Measurements from ENCODE around the gene GPATCH1.

GPATCH1 gene

DNA sequence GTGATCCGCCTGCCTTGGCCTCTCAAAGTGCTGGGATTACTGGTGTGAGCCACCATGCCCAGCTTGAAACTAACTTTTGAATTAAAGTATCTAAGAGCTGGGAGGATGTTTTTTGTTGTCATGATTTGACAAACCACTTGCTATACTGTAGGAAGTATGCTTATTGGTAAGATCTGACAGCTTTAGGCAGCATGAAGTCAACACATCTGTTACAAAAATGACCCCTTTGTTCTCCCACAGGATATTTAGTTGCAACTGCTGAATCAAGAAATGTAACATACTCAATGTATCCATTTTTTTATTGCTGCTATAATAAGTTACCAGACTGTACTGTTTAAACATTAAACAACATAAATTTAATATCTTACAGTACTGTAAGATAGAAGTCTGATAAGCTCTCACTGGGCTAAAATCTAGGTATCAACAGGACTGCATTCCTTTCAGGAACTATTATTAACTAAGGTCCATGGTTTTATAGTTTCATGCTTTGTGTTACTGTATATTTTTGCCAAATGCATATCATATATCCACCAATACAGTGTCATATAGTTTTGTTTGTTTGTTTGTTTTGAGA is 90.3 kb downstream of the GPATCH1 start:
- no peak for DNase-seq (ENCODE audit: low spot score)
- no peak overlapping the region for H3K27ac ChIP-seq
- TF ChIP-seq CTCF (IDR thresholded peaks at IDR 0.05) = no peak
- no peak overlapping the region for H3K4me3 ChIP-seq

DNA sequence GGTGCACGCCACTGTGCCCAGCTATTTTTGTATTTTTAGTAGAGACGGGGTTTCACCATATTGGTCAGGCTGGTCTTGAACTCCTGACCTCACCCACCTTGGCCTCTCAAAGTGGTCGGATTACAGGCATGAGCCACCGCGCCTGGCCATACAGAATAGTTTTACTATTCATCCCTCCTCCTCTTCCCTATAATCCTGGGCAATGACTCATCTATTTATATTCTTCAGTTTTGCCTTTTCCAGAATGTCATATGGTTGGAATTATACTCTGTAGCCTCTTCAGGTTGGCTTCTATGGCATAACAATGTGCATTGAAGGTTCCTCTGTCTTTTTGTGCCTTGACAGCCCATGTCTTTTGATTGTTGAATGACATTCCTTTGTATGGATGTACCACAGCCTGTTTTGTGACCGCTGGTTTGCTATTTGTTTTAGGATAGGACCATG is 91.0 kb downstream of the GPATCH1 start:
- Histone ChIP-seq H3K4me3 (no peak overlapping the region), H3K27ac (no peak overlapping the region)
- DNase-seq (ENCODE audit: low spot score) = no peak
- no peak for TF ChIP-seq CTCF (IDR thresholded peaks at IDR 0.05)

GRCh38 chr19:33174186-33174585 is 93.2 kb downstream of the GPATCH1 start:
- H3K27ac ChIP-seq = no peak overlapping the region
- TF ChIP-seq CTCF (IDR thresholded peaks at IDR 0.05) = no peak
- H3K4me3 ChIP-seq = no peak overlapping the region
- no peak for DNase-seq (ENCODE audit: low spot score)

- no peak for TF ChIP-seq CTCF (IDR thresholded peaks at IDR 0.05)
- no peak for DNase-seq (ENCODE audit: low spot score)
- Histone ChIP-seq H3K27ac (peak overlapping the region in 1 of 2 donors; percentile 95), H3K4me3 (no peak overlapping the region)
These were observed 94.3 kb downstream of the GPATCH1 start for GRCh38 chr19:33175156-33175782.

- TF ChIP-seq CTCF (IDR thresholded peaks at IDR 0.05) = no peak
These were observed 95.1 kb downstream of the GPATCH1 start for GRCh38 chr19:33175886-33176669.

DNA sequence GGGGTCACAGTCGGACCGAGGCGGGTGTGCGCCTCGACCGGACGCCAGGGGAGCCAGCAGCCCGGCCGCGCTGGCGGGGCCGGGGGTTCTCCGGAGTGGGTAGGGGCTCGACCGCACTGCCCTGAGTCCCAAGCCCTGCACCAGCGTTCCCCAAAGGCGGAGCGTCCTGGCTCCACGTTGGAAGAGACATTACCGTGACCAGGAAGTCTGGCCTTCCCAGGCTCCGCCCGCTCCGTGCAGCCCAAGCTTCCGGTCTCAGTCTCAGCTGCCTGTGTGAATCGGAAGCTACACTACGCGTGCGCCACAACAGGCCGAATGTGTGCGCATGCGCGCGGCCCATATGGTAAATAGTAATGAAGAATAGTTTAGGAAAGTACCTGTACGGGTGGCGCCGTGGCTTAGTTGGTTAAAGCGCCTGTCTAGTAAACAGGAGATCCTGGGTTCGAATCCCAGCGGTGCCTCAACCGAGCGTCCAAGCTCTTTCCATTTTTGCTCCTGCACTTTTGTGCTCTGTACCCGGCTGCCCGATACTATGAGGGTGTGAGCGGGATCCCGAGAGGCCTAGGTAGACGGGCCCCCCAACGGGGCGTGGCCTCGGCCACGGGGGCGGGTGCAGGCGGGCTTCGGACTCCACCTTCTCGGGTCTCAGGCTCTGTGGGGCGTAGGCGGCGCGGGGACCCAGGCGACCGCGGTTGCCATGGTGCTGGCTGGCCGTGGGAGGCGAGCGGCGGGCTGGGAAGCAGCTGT is 95.9 kb downstream of the GPATCH1 start:
- DNase-seq (ENCODE audit: low spot score) = peak; percentile 98
- TF ChIP-seq CTCF (IDR thresholded peaks at IDR 0.05) = no peak
- Histone ChIP-seq H3K27ac (peak overlapping the region; percentile 92 to 95), H3K4me3 (peak overlapping the region; percentile 87)

More at GRCh38 chr19:33175886-33176669, 95.1 kb downstream of the GPATCH1 start:
- Histone ChIP-seq H3K27ac (peak overlapping the region; percentile 92 to 95), H3K4me3 (peak overlapping the region; percentile 87)
- DNase-seq (ENCODE audit: low spot score) = peak; percentile 74

Data from coronary artery (tissue), 2 donors.